Measurements from ENCODE around the gene PRUNE2.

Gene PRUNE2

GRCh38 chr9:76690246-76690972 lies 215.5 kb downstream of the PRUNE2 start:
- TF ChIP-seq CTCF (IDR thresholded peaks at IDR 0.05; ENCODE audit: low read depth, low read length): no peak
- DNase-seq (ENCODE audit: extremely low read depth, low read depth): no peak

GRCh38 chr9:76688471-76689238 lies 217.3 kb downstream of the PRUNE2 start:
- TF ChIP-seq CTCF (IDR thresholded peaks at IDR 0.05; ENCODE audit: low read depth, low read length): no peak
- peak; percentile 58 for DNase-seq (ENCODE audit: extremely low read depth, low read depth)

GRCh38 chr9:76687861-76688391 lies 218.0 kb downstream of the PRUNE2 start:
- peak; percentile 69 for DNase-seq (ENCODE audit: extremely low read depth, low read depth)
- TF ChIP-seq CTCF (IDR thresholded peaks at IDR 0.05; ENCODE audit: low read depth, low read length): no peak

GRCh38 chr9:76686756-76687155 lies 219.2 kb downstream of the PRUNE2 start:
- no peak for TF ChIP-seq CTCF (IDR thresholded peaks at IDR 0.05; ENCODE audit: low read depth, low read length)
- DNase-seq (ENCODE audit: extremely low read depth, low read depth): no peak

GRCh38 chr9:76684213-76684612 lies 221.7 kb downstream of the PRUNE2 start:
- DNase-seq (ENCODE audit: extremely low read depth, low read depth): no peak
- no peak for TF ChIP-seq CTCF (IDR thresholded peaks at IDR 0.05; ENCODE audit: low read depth, low read length)

GRCh38 chr9:76681556-76681955 lies 224.4 kb downstream of the PRUNE2 start:
- no peak for TF ChIP-seq CTCF (IDR thresholded peaks at IDR 0.05; ENCODE audit: low read depth, low read length)
- no peak for DNase-seq (ENCODE audit: extremely low read depth, low read depth)

Data from AG09319 (cell line).